SKM-1 treated with dmso at 0.1 percent for 144 hours (cell line): ENCODE data around the gene PAK1IP1.
"Not testable (repeated sequence)": the region's sequence is repeated elsewhere in the genome, so short reads cannot be mapped to it uniquely, and the experiment has no call there.

Experiments used
- DNase-seq: peaks from one replicate; lab custom pipeline; 2025; ENCODE audit not compliant: unreplicated experiment; lab: John Stamatoyannopoulos, UW

PAK1IP1 gene

GRCh38 chr6:10690651-10691445 is 3.9 kb upstream of the PAK1IP1 start:
- DNase-seq: peak; percentile 19

- no peak for DNase-seq
Observed at GRCh38 chr6:10692965-10693538, 1.7 kb upstream of the PAK1IP1 start.

- DNase-seq: no peak
Observed at GRCh38 chr6:10695086-10695657, 400 bp downstream of the PAK1IP1 start.

DNA sequence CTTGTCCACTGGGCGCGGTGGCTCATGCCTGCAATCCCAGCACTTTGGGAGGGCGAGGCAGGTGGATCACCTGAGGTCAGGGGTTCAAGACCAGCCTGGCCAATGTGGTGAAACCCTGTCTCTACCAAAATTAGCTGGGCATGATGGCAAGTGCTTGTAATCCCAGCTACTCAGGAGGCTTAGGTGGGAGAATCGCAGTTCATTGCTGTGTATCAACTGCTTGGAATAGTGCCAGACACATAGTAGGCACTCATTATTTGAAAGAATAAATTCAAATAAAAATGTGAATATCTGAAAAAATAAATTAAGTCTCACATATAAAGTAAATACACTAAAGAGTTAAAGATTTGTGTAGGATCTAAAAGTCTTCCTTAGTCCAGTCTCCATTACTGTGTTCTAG is 1.9 kb downstream of the PAK1IP1 start:
- no peak for DNase-seq

DNA sequence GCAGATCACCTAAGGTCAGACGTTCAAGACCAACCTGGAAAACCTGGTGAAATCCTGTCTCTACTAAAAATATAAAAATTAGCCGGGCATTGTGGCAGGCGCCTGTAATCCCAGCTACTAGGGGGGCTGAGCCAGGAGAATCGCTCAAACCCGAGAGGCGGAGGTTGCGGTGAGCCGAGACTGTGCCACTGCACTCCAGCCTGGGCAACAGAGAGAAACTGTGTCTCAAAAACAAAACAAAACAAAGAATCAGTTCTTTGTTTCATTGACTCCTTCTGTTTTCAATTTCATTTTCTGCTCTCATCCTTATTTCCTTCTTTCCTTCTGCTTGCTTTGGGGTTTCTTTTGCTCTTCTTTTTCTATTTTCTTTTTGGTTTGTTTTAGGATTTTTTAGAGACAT is 19.2 kb downstream of the PAK1IP1 start:
- no peak for DNase-seq

DNA sequence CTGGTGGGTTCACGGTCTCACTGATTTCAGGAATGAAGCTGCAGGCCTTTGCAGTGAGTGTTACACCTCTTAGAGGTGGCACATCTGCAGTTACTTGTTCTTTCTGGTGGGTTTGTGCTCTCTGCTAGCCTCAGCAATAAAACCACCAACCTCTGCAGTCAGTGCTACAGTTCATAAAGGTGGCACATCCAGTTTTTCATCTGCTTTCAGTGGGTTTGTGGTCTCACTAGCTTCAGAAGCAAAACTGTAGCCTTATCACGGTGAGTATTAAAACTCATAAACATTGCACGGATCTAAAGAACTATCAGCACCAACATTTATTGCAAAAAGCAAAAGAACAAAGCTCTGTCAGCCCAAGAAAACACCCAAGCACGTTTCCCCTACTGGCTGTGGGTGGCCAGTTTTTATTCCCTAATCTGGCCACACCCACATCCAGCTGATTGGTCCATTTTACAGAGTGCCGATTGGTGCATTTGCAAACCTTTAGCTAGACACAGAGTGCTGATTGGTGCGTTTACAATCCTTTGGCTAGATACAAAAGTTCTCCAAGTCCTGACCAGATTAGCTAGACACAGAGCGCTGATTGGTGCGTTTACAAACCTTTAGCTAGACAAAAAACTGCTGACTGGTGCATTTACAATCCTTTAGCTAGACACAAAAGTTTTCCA is 24.7 kb downstream of the PAK1IP1 start:
- no peak for DNase-seq

- no peak for DNase-seq
Observed at GRCh38 chr6:10719964-10720264, 25.1 kb downstream of the PAK1IP1 start.

DNA sequence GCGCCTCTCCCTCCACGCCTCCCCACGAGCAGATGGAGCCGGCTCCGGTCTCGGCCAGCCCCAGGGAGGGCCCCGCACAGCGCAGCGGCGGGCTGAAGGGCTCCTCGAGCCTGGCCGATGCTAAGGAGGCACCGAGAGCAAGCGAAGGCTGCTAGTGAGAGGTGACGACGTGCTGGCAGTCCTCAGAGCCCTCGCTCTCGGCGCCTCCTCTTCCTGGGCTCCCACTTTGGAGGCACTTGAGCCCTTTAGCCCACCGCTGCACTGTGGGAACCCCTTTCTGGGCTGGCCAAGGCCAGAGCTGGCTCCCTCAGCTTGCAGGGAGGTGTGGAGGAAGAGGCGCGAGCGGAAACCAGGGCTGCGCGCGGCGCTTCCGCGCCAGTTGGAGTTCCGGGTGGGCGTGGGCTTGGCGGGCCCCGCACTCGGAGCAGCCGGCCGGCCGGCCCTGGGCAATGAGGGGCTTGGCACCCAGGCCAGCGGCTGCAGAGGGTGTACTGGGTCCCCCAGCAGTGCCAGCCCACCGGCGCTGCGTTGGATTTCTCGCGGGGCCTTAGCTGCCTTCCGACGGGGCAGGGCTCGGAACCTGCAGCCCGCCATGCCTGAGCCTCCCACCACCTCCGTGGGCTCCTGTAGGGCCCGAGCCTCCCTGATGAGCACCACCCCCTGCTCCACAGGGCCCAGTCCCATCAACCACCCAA is 25.6 kb downstream of the PAK1IP1 start:
- peak; percentile 20 for DNase-seq

DNA sequence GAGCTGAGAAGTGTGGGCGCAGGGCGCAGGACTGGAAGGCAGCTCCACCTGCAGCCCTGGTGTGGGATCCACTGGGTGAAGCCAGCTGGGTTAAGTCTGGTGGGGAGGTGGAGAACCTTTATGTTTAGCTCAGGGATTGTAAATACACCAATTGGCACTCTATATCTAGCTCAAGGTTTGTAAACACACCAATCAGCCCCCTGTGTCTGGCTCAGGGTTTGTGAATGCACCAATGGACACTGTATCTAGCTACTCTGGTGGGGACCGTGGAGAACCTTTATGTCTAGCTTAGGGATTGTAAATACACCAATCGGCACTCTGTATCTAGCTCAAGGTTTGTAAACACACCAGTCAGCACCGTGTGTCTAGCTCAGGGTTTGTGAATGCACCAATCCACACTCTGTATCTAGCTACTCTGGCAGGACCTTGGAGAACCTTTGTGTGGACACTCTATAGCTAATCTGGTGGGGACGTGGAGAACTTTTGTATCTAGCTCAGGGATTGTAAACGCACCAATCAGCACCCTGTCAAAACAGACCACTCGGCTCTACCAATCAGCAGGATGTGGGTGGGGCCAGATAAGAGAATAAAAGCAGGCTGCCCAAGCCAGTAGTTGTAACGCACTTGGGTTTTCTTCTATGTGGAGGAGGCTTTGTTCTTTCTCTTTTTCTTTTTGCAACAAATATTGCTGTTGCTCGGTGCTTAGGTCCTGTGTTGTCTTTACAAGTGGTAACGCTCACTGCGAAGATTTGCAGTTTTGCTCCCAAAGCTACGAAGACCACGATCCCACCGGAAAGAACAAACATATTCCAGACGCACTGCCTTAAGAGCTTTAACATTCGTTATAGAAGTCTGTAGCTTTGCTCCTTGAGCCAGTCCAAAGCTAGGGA is 26.4 kb downstream of the PAK1IP1 start:
- DNase-seq: not testable (repeated sequence)

GRCh38 chr6:10721850-10722569 is 27.2 kb downstream of the PAK1IP1 start:
- DNase-seq: no peak

DNA sequence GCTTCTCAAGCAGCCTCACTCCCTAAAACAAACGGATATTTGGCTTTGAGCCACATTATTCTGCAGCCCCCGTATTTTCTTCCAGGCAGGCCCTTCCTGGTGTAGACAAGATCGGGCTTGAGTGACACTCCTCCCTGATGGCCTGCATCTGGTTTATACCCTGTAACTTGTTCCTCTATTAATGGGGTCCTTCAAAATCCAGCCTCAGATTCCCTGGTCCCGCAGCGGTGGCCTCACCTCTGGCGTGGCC is 27.7 kb downstream of the PAK1IP1 start:
- no peak for DNase-seq

DNA sequence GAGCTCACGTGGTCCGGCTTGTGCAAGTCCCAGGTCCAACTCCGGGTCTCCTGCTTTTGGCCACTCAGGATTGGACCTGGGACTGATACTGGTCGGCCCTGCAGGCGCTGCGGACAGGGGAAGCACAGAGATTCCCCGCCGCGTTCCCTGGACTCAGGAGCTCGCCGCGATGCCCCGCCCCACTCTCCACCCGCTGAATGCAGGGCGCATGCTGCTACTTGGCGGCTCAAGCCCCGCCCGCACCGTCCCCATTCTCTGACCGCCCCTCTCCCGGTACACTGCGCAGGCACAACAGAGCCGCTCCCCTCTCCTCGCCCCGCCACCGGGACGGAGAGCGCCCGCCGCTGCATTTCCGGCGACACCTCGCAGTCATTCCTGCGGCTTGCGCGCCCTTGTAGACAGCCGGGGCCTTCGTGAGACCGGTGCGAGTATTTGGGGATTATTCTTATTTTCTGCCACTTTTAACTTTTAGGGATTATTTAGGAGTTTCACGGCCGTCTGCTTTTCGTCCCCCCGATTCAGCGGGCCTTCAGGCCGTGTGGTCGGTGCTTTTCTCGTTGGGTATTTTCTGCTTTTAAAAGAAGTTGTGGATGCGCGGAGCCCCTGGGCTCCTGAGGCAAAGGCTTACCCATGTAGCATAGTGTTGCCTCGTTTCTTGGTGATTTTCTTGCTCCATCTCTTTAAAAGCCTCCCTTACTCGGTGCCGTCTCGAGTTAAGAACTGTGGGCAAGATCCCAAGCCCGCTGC is 28.2 kb downstream of the PAK1IP1 start, which contains the start of gene TMEM14C:
Gene TMEM14C (plus strand): TSS at position 251 of the 747 bp plus-strand sequence. CDS start 1,544 bp downstream, outside the sequence.
- DNase-seq: peak; percentile 94

DNA sequence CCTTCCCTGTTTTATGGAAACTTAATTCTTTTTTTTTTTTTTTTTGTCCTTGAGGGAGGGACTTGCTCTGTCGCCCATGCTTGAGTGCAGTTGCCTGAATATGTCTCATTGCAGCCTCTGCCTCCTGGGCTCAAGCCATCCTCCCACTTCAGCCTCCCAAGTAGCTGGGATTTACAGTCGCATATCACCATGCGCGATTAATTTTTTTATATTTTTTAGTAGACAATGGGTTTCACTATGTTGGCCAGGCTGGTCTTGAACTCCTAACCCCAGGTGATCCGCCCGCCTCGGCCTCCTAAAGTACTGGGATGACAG is 28.8 kb downstream of the PAK1IP1 start:
- no peak for DNase-seq

GRCh38 chr6:10725044-10725443 is 30.3 kb downstream of the PAK1IP1 start:
- no peak for DNase-seq

GRCh38 chr6:10725716-10726115 is 30.9 kb downstream of the PAK1IP1 start:
- no peak for DNase-seq

DNA sequence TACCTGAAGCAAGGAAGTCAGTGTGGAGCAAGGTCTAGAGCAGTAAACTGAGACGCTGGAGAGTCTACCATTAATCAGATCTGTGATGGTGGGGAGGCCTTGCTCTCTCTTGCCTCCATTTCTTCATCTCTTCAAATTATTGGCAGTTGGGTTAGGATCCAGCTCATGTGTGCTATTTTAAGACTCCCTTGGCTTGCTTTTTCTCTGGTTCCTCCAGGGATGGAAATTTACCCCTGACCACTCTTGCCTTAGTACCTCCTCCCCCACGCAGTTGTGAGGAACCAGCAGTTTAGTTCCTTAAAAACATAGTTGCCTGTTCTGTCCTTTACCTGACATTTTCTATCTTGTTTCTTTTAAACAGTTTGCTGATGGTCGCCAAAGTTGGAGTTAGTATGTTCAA is 35.5 kb downstream of the PAK1IP1 start:
- DNase-seq: peak; percentile 82

- DNase-seq: no peak
Observed at GRCh38 chr6:10733151-10733715, 38.5 kb downstream of the PAK1IP1 start.

GRCh38 chr6:10733863-10734262 is 39.1 kb downstream of the PAK1IP1 start:
- DNase-seq: no peak

- DNase-seq: no peak
Observed at GRCh38 chr6:10736731-10737130, 42.0 kb downstream of the PAK1IP1 start.
